HEK293 (cell line): ENCODE results near the gene CRABP2.

ENCODE experiments used
- HOXA7 ChIP-seq: sonication (generic); formaldehyde crosslinking; IDR thresholded peaks from 2 replicates; pipeline ENCODE4 v1.8.1; 2022; ENCODE audit warnings: missing genetic modification reagents, borderline replicate concordance
- KLF9 ChIP-seq: fragments of 450-650 bp; formaldehyde crosslinking; IDR thresholded peaks from 2 replicates; pipeline ENCODE4 v1.5.1; 2016; ENCODE audit warnings: missing biosample characterization, missing genetic modification characterization, low read depth
- MYNN ChIP-seq: fragments of 450-650 bp; formaldehyde crosslinking; IDR thresholded peaks from 2 replicates; pipeline ENCODE4 v1.5.1; 2016; ENCODE audit warnings: missing biosample characterization, missing genetic modification characterization, borderline replicate concordance
- PATZ1 ChIP-seq: fragments of 450-650 bp; formaldehyde crosslinking; IDR thresholded peaks from 2 replicates; pipeline ENCODE4 v1.5.1; 2016; ENCODE audit warnings: missing biosample characterization, missing genetic modification characterization
- PBX3 ChIP-seq: sonication (generic); formaldehyde crosslinking; IDR thresholded peaks from 2 replicates; pipeline ENCODE4 v1.8.1; 2022; ENCODE audit warnings: mild to moderate bottlenecking, moderate library complexity, missing genetic modification reagents
- REPIN1 ChIP-seq: fragments of 450-650 bp; formaldehyde crosslinking; IDR thresholded peaks from 2 replicates; pipeline ENCODE4 v1.5.1; 2017; ENCODE audit warnings: missing biosample characterization, missing genetic modification characterization, low read depth
- SALL2 ChIP-seq: fragments of 450-650 bp; formaldehyde crosslinking; IDR thresholded peaks from 2 replicates; pipeline ENCODE4 v1.5.0; 2017; ENCODE audit warnings: missing biosample characterization, mild to moderate bottlenecking, missing genetic modification characterization, borderline replicate concordance
- ZNF132 ChIP-seq: fragments of 450-650 bp; formaldehyde crosslinking; IDR thresholded peaks from 2 replicates; pipeline ENCODE4 v1.5.1; 2017; ENCODE audit warnings: missing biosample characterization, missing genetic modification characterization, borderline replicate concordance
- ZNF214 ChIP-seq: fragments of 450-650 bp; formaldehyde crosslinking; IDR thresholded peaks from 2 replicates; pipeline ENCODE4 v1.5.1; 2017; ENCODE audit warnings: missing biosample characterization, mild to moderate bottlenecking, missing genetic modification characterization, borderline replicate concordance
- ZNF274 ChIP-seq, 2 experiments: fragments of 200-500 bp in 1 of 2; fragments of 450-650 bp in 1 of 2; sonication (Bioruptor generic) in 1 of 2; formaldehyde crosslinking in 1 of 2; IDR thresholded peaks; 2 replicates each; pipeline versions ENCODE4 v1.5.1 to v1.6.1; 2014 to 2016; ENCODE audit warnings: borderline replicate concordance in 1 of 2, inconsistent platforms in 1 of 2, low read length in 1 of 2, missing biosample characterization in 1 of 2, missing genetic modification characterization in 1 of 2
- ZNF398 ChIP-seq: fragments of 450-650 bp; formaldehyde crosslinking; IDR thresholded peaks from 2 replicates; pipeline ENCODE4 v1.5.1; 2017; ENCODE audit warnings: missing biosample characterization, missing genetic modification characterization
- ZNF548 ChIP-seq: fragments of 450-650 bp; formaldehyde crosslinking; IDR thresholded peaks from 2 replicates; pipeline ENCODE4 v1.5.1; 2016; ENCODE audit warnings: missing biosample characterization, missing genetic modification characterization
- ZNF600 ChIP-seq: fragments of 450-650 bp; formaldehyde crosslinking; IDR thresholded peaks from 2 replicates; pipeline ENCODE4 v1.5.1; 2016; ENCODE audit warnings: missing biosample characterization, missing genetic modification characterization
- ZNF768 ChIP-seq: fragments of 450-650 bp; formaldehyde crosslinking; IDR thresholded peaks from 2 replicates; pipeline ENCODE4 v1.5.1; 2018; ENCODE audit warnings: missing biosample characterization, mild to moderate bottlenecking, missing genetic modification characterization
- ZNF792 ChIP-seq: fragments of 450-650 bp; formaldehyde crosslinking; IDR thresholded peaks from 2 replicates; pipeline ENCODE4 v1.5.1; 2016; ENCODE audit warnings: missing biosample characterization, missing genetic modification characterization
- ZNF830 ChIP-seq: fragments of 450-650 bp; IDR thresholded peaks from 2 replicates; pipeline ENCODE4 v1.5.0; 2018; ENCODE audit warnings: missing biosample characterization, missing genetic modification characterization, low read depth, mild to moderate bottlenecking, moderate library complexity
- ZSCAN5A ChIP-seq: fragments of 450-650 bp; formaldehyde crosslinking; IDR thresholded peaks from 2 replicates; pipeline ENCODE4 v1.5.1; 2016; ENCODE audit warnings: missing biosample characterization, missing genetic modification characterization
- TF ChIP-seq, protein P1 (sequence below): fragments of 450-650 bp; formaldehyde crosslinking; IDR thresholded peaks from 2 replicates; pipeline ENCODE4 v1.5.1; 2016; ENCODE audit warnings: missing biosample characterization, missing genetic modification characterization
- TF ChIP-seq, protein P2 (sequence below): fragments of 450-650 bp; formaldehyde crosslinking; IDR thresholded peaks from 2 replicates; pipeline ENCODE4 v1.5.1; 2016; ENCODE audit warnings: missing biosample characterization, missing genetic modification characterization
- TF ChIP-seq, protein P3 (sequence below): fragments of 450-650 bp; formaldehyde crosslinking; IDR thresholded peaks from 2 replicates; pipeline ENCODE4 v1.5.1; 2017; ENCODE audit warnings: missing biosample characterization, missing genetic modification characterization
- TF ChIP-seq, protein P4 (sequence below): fragments of 450-650 bp; formaldehyde crosslinking; IDR thresholded peaks from 2 replicates; pipeline ENCODE4 v1.5.0; 2017; ENCODE audit warnings: missing biosample characterization, missing genetic modification characterization, borderline replicate concordance

The CRABP2 gene

GRCh38 chr1:156656806-156657740 is 48.3 kb downstream of the CRABP2 start (continued):
- TF ChIP-seq, protein P1, sequence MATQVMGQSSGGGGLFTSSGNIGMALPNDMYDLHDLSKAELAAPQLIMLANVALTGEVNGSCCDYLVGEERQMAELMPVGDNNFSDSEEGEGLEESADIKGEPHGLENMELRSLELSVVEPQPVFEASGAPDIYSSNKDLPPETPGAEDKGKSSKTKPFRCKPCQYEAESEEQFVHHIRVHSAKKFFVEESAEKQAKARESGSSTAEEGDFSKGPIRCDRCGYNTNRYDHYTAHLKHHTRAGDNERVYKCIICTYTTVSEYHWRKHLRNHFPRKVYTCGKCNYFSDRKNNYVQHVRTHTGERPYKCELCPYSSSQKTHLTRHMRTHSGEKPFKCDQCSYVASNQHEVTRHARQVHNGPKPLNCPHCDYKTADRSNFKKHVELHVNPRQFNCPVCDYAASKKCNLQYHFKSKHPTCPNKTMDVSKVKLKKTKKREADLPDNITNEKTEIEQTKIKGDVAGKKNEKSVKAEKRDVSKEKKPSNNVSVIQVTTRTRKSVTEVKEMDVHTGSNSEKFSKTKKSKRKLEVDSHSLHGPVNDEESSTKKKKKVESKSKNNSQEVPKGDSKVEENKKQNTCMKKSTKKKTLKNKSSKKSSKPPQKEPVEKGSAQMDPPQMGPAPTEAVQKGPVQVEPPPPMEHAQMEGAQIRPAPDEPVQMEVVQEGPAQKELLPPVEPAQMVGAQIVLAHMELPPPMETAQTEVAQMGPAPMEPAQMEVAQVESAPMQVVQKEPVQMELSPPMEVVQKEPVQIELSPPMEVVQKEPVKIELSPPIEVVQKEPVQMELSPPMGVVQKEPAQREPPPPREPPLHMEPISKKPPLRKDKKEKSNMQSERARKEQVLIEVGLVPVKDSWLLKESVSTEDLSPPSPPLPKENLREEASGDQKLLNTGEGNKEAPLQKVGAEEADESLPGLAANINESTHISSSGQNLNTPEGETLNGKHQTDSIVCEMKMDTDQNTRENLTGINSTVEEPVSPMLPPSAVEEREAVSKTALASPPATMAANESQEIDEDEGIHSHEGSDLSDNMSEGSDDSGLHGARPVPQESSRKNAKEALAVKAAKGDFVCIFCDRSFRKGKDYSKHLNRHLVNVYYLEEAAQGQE (tag by site-specific recombination), result no peak
- TF ChIP-seq PBX3 (CRISPR knock-in tag), result no peak
- TF ChIP-seq ZNF548 (tag by site-specific recombination), result no peak
- TF ChIP-seq ZSCAN5A (tag by site-specific recombination), result no peak
- no peak for TF ChIP-seq PATZ1 (tag by site-specific recombination)
- TF ChIP-seq ZNF792, result no peak
- peak; percentile 33; the same call in 1 of the 2 replicates for TF ChIP-seq KLF9 (tag by site-specific recombination)
- TF ChIP-seq, protein P2, sequence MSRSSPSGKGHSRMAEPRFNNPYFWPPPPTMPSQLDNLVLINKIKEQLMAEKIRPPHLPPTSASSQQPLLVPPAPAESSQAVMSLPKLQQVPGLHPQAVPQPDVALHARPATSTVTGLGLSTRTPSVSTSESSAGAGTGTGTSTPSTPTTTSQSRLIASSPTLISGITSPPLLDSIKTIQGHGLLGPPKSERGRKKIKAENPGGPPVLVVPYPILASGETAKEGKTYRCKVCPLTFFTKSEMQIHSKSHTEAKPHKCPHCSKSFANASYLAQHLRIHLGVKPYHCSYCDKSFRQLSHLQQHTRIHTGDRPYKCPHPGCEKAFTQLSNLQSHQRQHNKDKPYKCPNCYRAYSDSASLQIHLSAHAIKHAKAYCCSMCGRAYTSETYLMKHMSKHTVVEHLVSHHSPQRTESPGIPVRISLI, result no peak
- no peak for TF ChIP-seq REPIN1 (tag by site-specific recombination)
- TF ChIP-seq ZNF398 (tag by site-specific recombination), result peak; percentile 36
- no peak for TF ChIP-seq SALL2 (tag by site-specific recombination)
- TF ChIP-seq ZNF132 (tag by site-specific recombination), result no peak
- TF ChIP-seq ZNF830 (tag by site-specific recombination), result no peak
- TF ChIP-seq ZNF214 (tag by site-specific recombination), result no peak
- TF ChIP-seq MYNN (tag by site-specific recombination), result no peak
- no peak for TF ChIP-seq HOXA7
- no peak for TF ChIP-seq ZNF274 (IDR thresholded peaks at IDR 0.05; ENCODE audit: low read length)
- TF ChIP-seq ZNF274 (tag by site-specific recombination; IDR thresholded peaks at IDR 0.05; ENCODE audit: borderline replicate concordance), result no peak
- TF ChIP-seq, protein P3, sequence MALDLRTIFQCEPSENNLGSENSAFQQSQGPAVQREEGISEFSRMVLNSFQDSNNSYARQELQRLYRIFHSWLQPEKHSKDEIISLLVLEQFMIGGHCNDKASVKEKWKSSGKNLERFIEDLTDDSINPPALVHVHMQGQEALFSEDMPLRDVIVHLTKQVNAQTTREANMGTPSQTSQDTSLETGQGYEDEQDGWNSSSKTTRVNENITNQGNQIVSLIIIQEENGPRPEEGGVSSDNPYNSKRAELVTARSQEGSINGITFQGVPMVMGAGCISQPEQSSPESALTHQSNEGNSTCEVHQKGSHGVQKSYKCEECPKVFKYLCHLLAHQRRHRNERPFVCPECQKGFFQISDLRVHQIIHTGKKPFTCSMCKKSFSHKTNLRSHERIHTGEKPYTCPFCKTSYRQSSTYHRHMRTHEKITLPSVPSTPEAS (tag by site-specific recombination), result no peak
- TF ChIP-seq ZNF600, result no peak
- TF ChIP-seq, protein P4, sequence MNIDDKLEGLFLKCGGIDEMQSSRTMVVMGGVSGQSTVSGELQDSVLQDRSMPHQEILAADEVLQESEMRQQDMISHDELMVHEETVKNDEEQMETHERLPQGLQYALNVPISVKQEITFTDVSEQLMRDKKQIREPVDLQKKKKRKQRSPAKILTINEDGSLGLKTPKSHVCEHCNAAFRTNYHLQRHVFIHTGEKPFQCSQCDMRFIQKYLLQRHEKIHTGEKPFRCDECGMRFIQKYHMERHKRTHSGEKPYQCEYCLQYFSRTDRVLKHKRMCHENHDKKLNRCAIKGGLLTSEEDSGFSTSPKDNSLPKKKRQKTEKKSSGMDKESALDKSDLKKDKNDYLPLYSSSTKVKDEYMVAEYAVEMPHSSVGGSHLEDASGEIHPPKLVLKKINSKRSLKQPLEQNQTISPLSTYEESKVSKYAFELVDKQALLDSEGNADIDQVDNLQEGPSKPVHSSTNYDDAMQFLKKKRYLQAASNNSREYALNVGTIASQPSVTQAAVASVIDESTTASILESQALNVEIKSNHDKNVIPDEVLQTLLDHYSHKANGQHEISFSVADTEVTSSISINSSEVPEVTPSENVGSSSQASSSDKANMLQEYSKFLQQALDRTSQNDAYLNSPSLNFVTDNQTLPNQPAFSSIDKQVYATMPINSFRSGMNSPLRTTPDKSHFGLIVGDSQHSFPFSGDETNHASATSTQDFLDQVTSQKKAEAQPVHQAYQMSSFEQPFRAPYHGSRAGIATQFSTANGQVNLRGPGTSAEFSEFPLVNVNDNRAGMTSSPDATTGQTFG (tag by site-specific recombination), result no peak
- TF ChIP-seq ZNF768 (tag by site-specific recombination), result no peak
